ENCODE results near the gene EARS2. TPM values are rescaled to one million over a fixed set of nuclear protein-coding genes. Genes with fewer than 3 reads are reported as not detected.
A peak's percentile ranks its signal among the peaks of the same experiment; 100 is the strongest.

Gene EARS2
- total and polyA plus RNA-seq, 9 of the 15 experiments (the other 6 are each of a cell fraction or from before 2014, with no cell fraction given), result 17.6 to 58.6 (median 36.3) TPM

DNA sequence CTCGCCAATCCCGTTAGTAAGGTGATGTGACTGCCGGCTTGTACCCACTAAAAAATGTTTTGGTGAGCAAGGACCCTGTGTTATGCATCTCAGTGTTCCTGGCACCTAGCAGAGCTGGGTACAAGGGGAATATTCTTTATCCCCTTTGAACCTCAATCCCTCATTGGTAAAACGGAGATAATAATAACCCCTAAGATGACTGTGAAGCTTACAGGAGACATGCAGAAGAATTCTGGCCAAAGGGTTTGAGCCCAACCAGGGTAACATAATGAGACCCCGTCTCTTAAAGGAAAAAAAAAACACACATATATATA is 47.8 kb downstream of the EARS2 start:
- Histone ChIP-seq H3K9me3 (replicated peaks; ENCODE audit: control insufficient read depth, insufficient read depth, low read depth, low read length) (no peaks in the 10 kb centered on the region), H3K4me3 (peak overlapping the region; percentile 62), H3K27ac (ENCODE audit: extremely low read depth, low read depth, low read length) (peak overlapping the region; percentile 83), H3K4me1 (replicated peaks in 1 of 2; ENCODE audit: control insufficient read depth in 2 of 2, insufficient read depth in 2 of 2, low read length in 2 of 2) (peaks cover 43 to 47% of the 10 kb centered on the region in 2 experiments; a peak in 4 of 5 replicates), H3K9me1 (ENCODE audit: control insufficient read depth, insufficient read depth, low read length) (peaks cover 17% of the 10 kb centered on the region), H2AFZ (ENCODE audit: low read depth, low read length) (no peak overlapping the region), H3K79me2 (ENCODE audit: control insufficient read depth, insufficient read depth, low read length) (peaks cover 59% of the 10 kb centered on the region), H3K36me3 (ENCODE audit: control insufficient read depth, insufficient read depth, low read length) (peaks cover 17% of the 10 kb centered on the region; the same call in 2 of the 3 replicates), H3K27me3 (ENCODE audit: control insufficient read depth in 2 of 2, insufficient read depth in 2 of 2, low read length in 2 of 2) (no peaks in the 10 kb centered on the region), H3K4me2 (ENCODE audit: insufficient read depth, low read length) (peak overlapping the region; percentile 88), H4K20me1 (replicated peaks; ENCODE audit: control insufficient read depth, insufficient read depth, low read length) (peaks cover 25% of the 10 kb centered on the region), H3K9ac (ENCODE audit: insufficient read depth in 1 of 2, low read depth in 2 of 2, low read length in 2 of 2) (peak overlapping the region; percentile 73 to 92)
- intact Hi-C loops (cut with micrococcal nuclease) (loop anchor here (2.0 to 5.0 kb wide), 2 partner anchors 47 to 72 kb away; partner anchors contain the start of genes EARS2 and UBFD1), in situ Hi-C loops (cut with MboI) (no loop called here)
- FAIRE-seq, result peak; percentile 42
- no TSS peak for BruUV-seq (replicated peaks)
- no peak for DNase-seq (ENCODE audit: extremely low read depth in 1 of 4, low spot score in 3 of 4)
- POLR2A ChIA-PET, result interaction anchor here (0.7 to 2.6 kb wide), 4 partner anchors 9 to 49 kb away, joined by 3 to 11 read pairs (median 5); no protein-coding TSS in a partner anchor
- no peak for ATAC-seq
- TF ChIP-seq SP1 (CRISPR knock-in tag; IDR thresholded peaks at IDR 0.05) (0 out of 2 replicates have a peak, but pooled peaks have one; percentile 40), FOXJ2 (tag; IDR thresholded peaks at IDR 0.05) (no peak), BRF1 (IDR thresholded peaks at IDR 0.05; ENCODE audit: borderline replicate concordance, extremely low read depth, insufficient read length) (no peak), SAP30 (IDR thresholded peaks at IDR 0.05; ENCODE audit: borderline replicate concordance, insufficient read depth, low read depth, low read length, poor library complexity, severe bottlenecking) (peak; percentile 20)
- TF ChIP-seq, protein P1, sequence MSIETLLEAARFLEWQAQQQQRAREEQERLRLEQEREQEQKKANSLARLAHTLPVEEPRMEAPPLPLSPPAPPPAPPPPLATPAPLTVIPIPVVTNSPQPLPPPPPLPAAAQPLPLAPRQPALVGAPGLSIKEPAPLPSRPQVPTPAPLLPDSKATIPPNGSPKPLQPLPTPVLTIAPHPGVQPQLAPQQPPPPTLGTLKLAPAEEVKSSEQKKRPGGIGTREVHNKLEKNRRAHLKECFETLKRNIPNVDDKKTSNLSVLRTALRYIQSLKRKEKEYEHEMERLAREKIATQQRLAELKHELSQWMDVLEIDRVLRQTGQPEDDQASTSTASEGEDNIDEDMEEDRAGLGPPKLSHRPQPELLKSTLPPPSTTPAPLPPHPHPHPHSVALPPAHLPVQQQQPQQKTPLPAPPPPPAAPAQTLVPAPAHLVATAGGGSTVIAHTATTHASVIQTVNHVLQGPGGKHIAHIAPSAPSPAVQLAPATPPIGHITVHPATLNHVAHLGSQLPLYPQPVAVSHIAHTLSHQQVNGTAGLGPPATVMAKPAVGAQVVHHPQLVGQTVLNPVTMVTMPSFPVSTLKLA (conservative IDR thresholded peaks at IDR 0.05), result 0 out of 4 replicates have a peak, but pooled peaks have one; percentile 10 to 12
- 3% methylated on average over 5 of the region's 5 CpGs for WGBS (ENCODE audit: insufficient coverage, low coverage, missing lambda C conversion rate)
- CTCF ChIA-PET (ENCODE audit: low intra/inter-chr PET ratio), result no interaction called here
